Astrocyte (in vitro differentiated cells and primary cell): ENCODE data around the gene HTRA2. TPM values are rescaled to one million over a fixed set of nuclear protein-coding genes. Genes with fewer than 3 reads are reported as not detected.

ENCODE experiments used
- DNase-seq: peaks from one replicate; pipeline ENCODE4 v3.0.0-alpha.2; 2010; ENCODE audit warnings: low read depth
- FAIRE-seq: peaks from 2 replicates; lab custom pipeline; 2011; peaks lifted over from hg19 to GRCh38; lab: Jason Lieb, UNC
- H2AFZ ChIP-seq: 2 replicates; pipeline ENCODE4 v1.6.0; 2012; ENCODE audit warnings: low read depth, low read length, inconsistent platforms
- H3K27ac ChIP-seq: 2 replicates; pipeline ENCODE4 v1.5.1; 2011; ENCODE audit warnings: low read depth, low read length, inconsistent platforms
- H3K27me3 ChIP-seq: 2 replicates; pipeline ENCODE4 v1.6.0; 2011; ENCODE audit warnings: low read length, inconsistent platforms; ENCODE audit not compliant: insufficient read depth
- H3K36me3 ChIP-seq: 2 replicates; pipeline ENCODE4 v1.5.1; 2011; ENCODE audit warnings: low read length, inconsistent platforms; ENCODE audit not compliant: insufficient read depth
- H3K4me1 ChIP-seq: 2 replicates; pipeline ENCODE4 v1.5.1; 2011; ENCODE audit warnings: low read length, inconsistent platforms; ENCODE audit not compliant: insufficient read depth
- H3K4me2 ChIP-seq: 2 replicates; pipeline ENCODE4 v1.6.0; 2012; ENCODE audit warnings: low read length, inconsistent platforms
- H3K4me3 ChIP-seq: 2 replicates; pipeline ENCODE4 v1.5.1; 2011; ENCODE audit warnings: low read depth, mild to moderate bottlenecking, low read length, inconsistent platforms; ENCODE audit not compliant: insufficient read depth
- H3K79me2 ChIP-seq: 2 replicates; pipeline ENCODE4 v1.6.0; 2012; ENCODE audit warnings: mild to moderate bottlenecking, low read length, inconsistent platforms; ENCODE audit not compliant: insufficient read depth
- H3K9ac ChIP-seq: 2 replicates; pipeline ENCODE4 v1.6.0; 2012; ENCODE audit warnings: mild to moderate bottlenecking, low read length, inconsistent platforms
- H3K9me3 ChIP-seq: 2 replicates; pipeline ENCODE4 v1.5.1; 2012; ENCODE audit warnings: low read depth, mild to moderate bottlenecking, low read length, inconsistent platforms; ENCODE audit not compliant: insufficient read depth
- H4K20me1 ChIP-seq: 2 replicates; pipeline ENCODE4 v1.6.0; 2012; ENCODE audit warnings: low read length, inconsistent platforms; ENCODE audit not compliant: insufficient read depth
- H3K27ac Mint-ChIP-seq: one replicate; pipeline ENCODE4 v1.8.0; 2021; ENCODE audit warnings: mild to moderate bottlenecking, mixed read lengths; ENCODE audit not compliant: unreplicated experiment
- H3K27me3 Mint-ChIP-seq: one replicate; pipeline ENCODE4 v1.8.0; 2021; ENCODE audit warnings: low read depth, mixed read lengths; ENCODE audit not compliant: unreplicated experiment
- H3K36me3 Mint-ChIP-seq: one replicate; pipeline ENCODE4 v1.8.0; 2021; ENCODE audit warnings: low read depth, mixed read lengths; ENCODE audit not compliant: unreplicated experiment
- H3K4me1 Mint-ChIP-seq: one replicate; pipeline ENCODE4 v1.8.0; 2021; ENCODE audit warnings: low read depth, mixed read lengths; ENCODE audit not compliant: unreplicated experiment
- H3K4me3 Mint-ChIP-seq: one replicate; pipeline ENCODE4 v1.8.0; 2021; ENCODE audit warnings: mild to moderate bottlenecking, moderate library complexity, mixed read lengths; ENCODE audit not compliant: unreplicated experiment
- H3K9me3 Mint-ChIP-seq: one replicate; pipeline ENCODE4 v1.8.0; 2021; ENCODE audit warnings: mild to moderate bottlenecking, mixed read lengths; ENCODE audit not compliant: unreplicated experiment
- EZH2 ChIP-seq: IDR thresholded peaks from 2 replicates; pipeline ENCODE4 v1.6.1; 2012; ENCODE audit warnings: mild to moderate bottlenecking, low read length, inconsistent platforms; ENCODE audit not compliant: insufficient read depth
- total RNA-seq: library from RNA; stranded (reverse); gene quantifications from 2 replicates; pipeline ENCODE4 v1.2.1, GENCODE V29; 2021
- TF ChIP-seq, protein P1 (sequence below): IDR thresholded peaks from 2 replicates; pipeline ENCODE4 v1.5.1; 2011; ENCODE audit warnings: low read depth, mild to moderate bottlenecking, inconsistent platforms, low read length, moderate library complexity; ENCODE audit not compliant: insufficient read depth

HTRA2 gene
- total RNA-seq, 1 donor from 2014 or later = 24.4 TPM

DNA sequence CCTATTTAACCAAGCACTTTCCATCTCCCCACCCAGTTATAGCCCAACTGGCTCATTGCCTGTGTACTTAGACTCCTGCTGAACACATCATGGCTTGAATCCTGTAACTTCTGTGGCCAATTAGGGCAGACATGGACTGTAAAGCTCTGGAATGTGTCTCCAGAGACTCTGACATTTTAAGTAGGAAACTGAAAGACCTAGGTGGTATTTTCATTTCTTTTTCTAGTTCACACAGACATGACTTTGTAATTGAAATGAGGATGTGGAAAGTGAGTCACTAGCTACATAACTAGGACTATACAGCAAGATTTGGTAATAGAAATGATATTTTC is 37.0 kb downstream of the HTRA2 start:
- peak overlapping the region; percentile 93 for H3K27ac ChIP-seq
- DNase-seq (peak; percentile 92), FAIRE-seq (peak; percentile 84)
- H3K4me1 Mint-ChIP-seq = peaks cover 20% of the 10 kb centered on the region
- H4K20me1 ChIP-seq = no peaks in the 10 kb centered on the region
- no peak for TF ChIP-seq EZH2
- TF ChIP-seq, protein P1, sequence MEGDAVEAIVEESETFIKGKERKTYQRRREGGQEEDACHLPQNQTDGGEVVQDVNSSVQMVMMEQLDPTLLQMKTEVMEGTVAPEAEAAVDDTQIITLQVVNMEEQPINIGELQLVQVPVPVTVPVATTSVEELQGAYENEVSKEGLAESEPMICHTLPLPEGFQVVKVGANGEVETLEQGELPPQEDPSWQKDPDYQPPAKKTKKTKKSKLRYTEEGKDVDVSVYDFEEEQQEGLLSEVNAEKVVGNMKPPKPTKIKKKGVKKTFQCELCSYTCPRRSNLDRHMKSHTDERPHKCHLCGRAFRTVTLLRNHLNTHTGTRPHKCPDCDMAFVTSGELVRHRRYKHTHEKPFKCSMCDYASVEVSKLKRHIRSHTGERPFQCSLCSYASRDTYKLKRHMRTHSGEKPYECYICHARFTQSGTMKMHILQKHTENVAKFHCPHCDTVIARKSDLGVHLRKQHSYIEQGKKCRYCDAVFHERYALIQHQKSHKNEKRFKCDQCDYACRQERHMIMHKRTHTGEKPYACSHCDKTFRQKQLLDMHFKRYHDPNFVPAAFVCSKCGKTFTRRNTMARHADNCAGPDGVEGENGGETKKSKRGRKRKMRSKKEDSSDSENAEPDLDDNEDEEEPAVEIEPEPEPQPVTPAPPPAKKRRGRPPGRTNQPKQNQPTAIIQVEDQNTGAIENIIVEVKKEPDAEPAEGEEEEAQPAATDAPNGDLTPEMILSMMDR = no peak
- no peak overlapping the region for H2AFZ ChIP-seq
- no peaks in the 10 kb centered on the region for H3K36me3 ChIP-seq
- no peak overlapping the region for H3K4me3 ChIP-seq
- H3K4me1 ChIP-seq = peaks cover 45% of the 10 kb centered on the region
- H3K9me3 ChIP-seq = no peaks in the 10 kb centered on the region
- no peaks in the 10 kb centered on the region for H3K27me3 ChIP-seq
- no peaks in the 10 kb centered on the region for H3K36me3 Mint-ChIP-seq
- H3K27me3 Mint-ChIP-seq = peaks cover 4% of the 10 kb centered on the region
- H3K9me3 Mint-ChIP-seq = no peaks in the 10 kb centered on the region
- H3K4me2 ChIP-seq = peak overlapping the region; percentile 52
- H3K79me2 ChIP-seq = no peaks in the 10 kb centered on the region
- peak overlapping the region; percentile 84 for H3K27ac Mint-ChIP-seq
- H3K9ac ChIP-seq = peak overlapping the region; percentile 13
- peak overlapping the region; percentile 42 for H3K4me3 Mint-ChIP-seq

DNA sequence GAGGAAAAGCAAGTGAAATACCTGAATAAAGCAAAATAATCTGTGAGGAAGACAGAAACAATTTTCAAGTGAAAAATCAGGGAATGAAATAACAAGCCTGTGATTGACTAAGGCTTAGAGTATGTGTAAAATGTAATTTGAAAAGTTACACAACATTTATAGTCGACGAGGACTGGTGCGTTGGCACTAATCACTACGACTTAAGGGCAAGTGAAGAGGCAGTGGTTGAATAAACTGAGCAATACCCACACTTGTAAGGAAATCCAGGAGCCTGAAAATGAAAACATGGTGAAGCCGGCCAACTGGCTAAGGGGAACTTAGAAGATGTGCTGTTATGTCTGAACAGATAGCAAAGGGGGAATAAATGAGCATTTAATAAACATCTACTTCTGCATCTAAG is 38.1 kb downstream of the HTRA2 start:
- DNase-seq (peak; percentile 87), FAIRE-seq (peak; percentile 62)
- TF ChIP-seq EZH2 = no peak
- TF ChIP-seq, protein P1 = no peak
- H3K4me1 Mint-ChIP-seq = peaks cover 17% of the 10 kb centered on the region
- no peaks in the 10 kb centered on the region for H3K9me3 Mint-ChIP-seq
- peak overlapping the region; percentile 93 for H3K27ac ChIP-seq
- peak overlapping the region; percentile 52 for H3K4me2 ChIP-seq
- no peaks in the 10 kb centered on the region for H4K20me1 ChIP-seq
- peak overlapping the region; percentile 66 for H3K9ac ChIP-seq
- peak overlapping the region; percentile 23 for H3K27ac Mint-ChIP-seq
- no peaks in the 10 kb centered on the region for H3K36me3 ChIP-seq
- H3K79me2 ChIP-seq = no peaks in the 10 kb centered on the region
- H2AFZ ChIP-seq = no peak overlapping the region
- no peak overlapping the region for H3K4me3 ChIP-seq
- H3K27me3 Mint-ChIP-seq = peaks cover 2% of the 10 kb centered on the region
- H3K9me3 ChIP-seq = no peaks in the 10 kb centered on the region
- no peak overlapping the region for H3K4me3 Mint-ChIP-seq
- H3K4me1 ChIP-seq = peaks cover 45% of the 10 kb centered on the region
- H3K27me3 ChIP-seq = no peaks in the 10 kb centered on the region
- H3K36me3 Mint-ChIP-seq = no peaks in the 10 kb centered on the region

DNA sequence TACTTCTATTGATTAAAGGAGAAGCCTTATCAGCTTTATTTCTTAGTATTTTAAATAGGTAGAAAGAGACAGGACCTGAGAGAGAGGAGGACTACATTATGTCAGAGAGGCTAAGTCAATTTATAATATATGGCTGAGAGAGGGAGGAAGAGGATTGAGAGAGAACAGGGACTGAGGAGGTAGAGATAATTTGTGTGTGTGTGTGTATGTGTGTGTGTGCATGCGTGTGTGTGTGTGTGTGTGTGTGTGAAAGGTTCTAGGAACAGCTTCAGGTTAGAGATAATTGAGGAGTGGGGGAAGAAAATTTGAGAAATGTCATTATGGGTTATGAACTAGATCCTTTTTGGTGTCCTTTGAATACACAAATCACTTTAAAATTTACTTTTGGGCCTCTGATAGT is 40.0 kb downstream of the HTRA2 start:
- no peaks in the 10 kb centered on the region for H3K79me2 ChIP-seq
- FAIRE-seq (no peak), DNase-seq (no peak)
- H3K27me3 ChIP-seq = no peaks in the 10 kb centered on the region
- H3K36me3 ChIP-seq = no peaks in the 10 kb centered on the region
- Mint-ChIP-seq H3K27me3 (no peaks in the 10 kb centered on the region), H3K36me3 (no peaks in the 10 kb centered on the region), H3K4me3 (no peak overlapping the region), H3K4me1 (peaks cover 23% of the 10 kb centered on the region), H3K9me3 (no peaks in the 10 kb centered on the region), H3K27ac (peak overlapping the region; percentile 53)
- H3K9ac ChIP-seq = no peak overlapping the region
- TF ChIP-seq, protein P1 = no peak
- H4K20me1 ChIP-seq = no peaks in the 10 kb centered on the region
- peaks cover 37% of the 10 kb centered on the region for H3K4me1 ChIP-seq
- H3K9me3 ChIP-seq = no peaks in the 10 kb centered on the region
- no peak overlapping the region for H2AFZ ChIP-seq
- H3K4me2 ChIP-seq = no peak overlapping the region
- no peak overlapping the region for H3K27ac ChIP-seq
- no peak overlapping the region for H3K4me3 ChIP-seq
